Activated CD8-positive, alpha-beta T cell treated with anti-CD3 and anti-CD28 coated beads for 36 hours (primary cell): ENCODE data around the gene CDK5. TPM values are rescaled to one million over a fixed set of nuclear protein-coding genes. Genes with fewer than 3 reads are reported as not detected.

ENCODE experiments used
- ATAC-seq: fragments of 200-7000 bp; cut with Tn5 transposase; one replicate; pipeline ENCODE4 v1.10.0; 2021; ENCODE audit warnings: mild to moderate bottlenecking, moderate library complexity
- CTCF ChIA-PET: fragments of 350-600 bp; sonication (Branson Sonifier 250); formaldehyde crosslinking; loops from one replicate; lab custom pipeline; 2021; ENCODE audit warnings: antibody characterized with exemption; lab: Charles Lee
- POLR2A ChIA-PET: fragments of 350-600 bp; sonication (Branson Sonifier 250); formaldehyde crosslinking; loops from one replicate; lab custom pipeline; 2021; ENCODE audit warnings: antibody characterized with exemption; lab: Charles Lee
- DNase-seq: peaks from one replicate; pipeline ENCODE4 v3.0.0-alpha.2; 2020
- H3K27ac Mint-ChIP-seq: one replicate; pipeline ENCODE4 v1.8.0; 2021; ENCODE audit warnings: mild to moderate bottlenecking, mixed read lengths
- H3K27me3 Mint-ChIP-seq: one replicate; pipeline ENCODE4 v1.8.0; 2021; ENCODE audit warnings: mixed read lengths
- H3K36me3 Mint-ChIP-seq: one replicate; pipeline ENCODE4 v1.8.0; 2021; ENCODE audit warnings: low read depth, mixed read lengths
- H3K4me1 Mint-ChIP-seq: one replicate; pipeline ENCODE4 v1.8.0; 2021; ENCODE audit warnings: low read depth, mixed read lengths
- H3K4me3 Mint-ChIP-seq: one replicate; pipeline ENCODE4 v1.8.0; 2021; ENCODE audit warnings: mild to moderate bottlenecking, moderate library complexity, mixed read lengths
- H3K9me3 Mint-ChIP-seq: one replicate; pipeline ENCODE4 v1.8.0; 2021; ENCODE audit warnings: mixed read lengths
- intact Hi-C: fragments of 100-400 bp; cut with micrococcal nuclease; formaldehyde crosslinking; loops from one replicate; pipeline ENCODE4 v1.10.0; 2022
- total RNA-seq, 2 experiments: library from RNA; stranded (reverse); gene quantifications; one replicate each; pipeline ENCODE4 v1.2.3, GENCODE V29; 2021
- TF ChIP-seq, protein P1 (sequence below): fragments of 200-600 bp; IDR thresholded peaks from one replicate; pipeline ENCODE4 v1.8.0; 2022; ENCODE audit warnings: antibody characterized with exemption, mild to moderate bottlenecking

Gene CDK5
- total RNA-seq, 2 experiments from 2014 or later = 9.9 to 10.4 TPM

DNA sequence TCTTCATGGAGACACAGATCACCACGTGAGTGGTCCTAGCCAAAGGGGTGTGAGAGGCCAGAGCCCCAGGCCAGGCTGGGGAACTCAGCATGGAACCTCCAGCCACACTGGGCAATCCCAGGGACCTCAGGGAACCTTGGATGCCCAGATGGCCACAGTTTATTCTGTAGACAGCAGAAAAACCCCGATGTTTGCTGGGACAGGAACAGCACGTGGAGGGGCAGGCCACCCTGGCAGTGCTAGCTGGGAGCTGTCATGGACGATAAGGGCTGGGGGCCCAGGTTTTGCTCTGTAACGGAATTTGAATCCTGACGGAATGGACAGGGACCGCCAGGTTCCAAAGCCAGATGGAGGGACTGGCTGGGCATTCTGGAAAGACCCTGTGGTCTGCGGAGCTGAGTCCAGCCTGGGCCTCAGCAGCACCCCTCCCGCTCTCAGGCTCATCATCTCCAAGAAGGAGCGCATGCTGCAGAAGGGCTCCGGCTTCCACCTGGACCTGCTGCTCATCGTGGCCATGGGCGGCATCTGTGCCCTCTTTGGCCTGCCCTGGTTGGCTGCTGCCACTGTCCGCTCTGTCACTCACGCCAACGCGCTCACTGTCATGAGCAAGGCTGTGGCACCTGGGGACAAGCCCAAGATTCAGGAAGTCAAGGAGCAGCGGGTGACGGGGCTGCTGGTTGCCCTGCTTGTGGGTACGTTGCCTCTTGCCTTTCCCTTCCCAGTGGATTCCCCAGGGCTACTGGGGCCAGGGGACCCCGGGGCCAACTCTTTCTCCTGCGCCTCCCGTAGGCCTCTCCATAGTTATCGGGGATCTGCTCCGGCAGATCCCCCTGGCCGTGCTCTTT, 17.3 kb upstream of the CDK5 start:
- Mint-ChIP-seq H3K27ac (no peak overlapping the region), H3K36me3 (peaks cover 19% of the 10 kb centered on the region), H3K27me3 (no peaks in the 10 kb centered on the region), H3K4me1 (peaks cover 18% of the 10 kb centered on the region), H3K4me3 (no peak overlapping the region), H3K9me3 (no peaks in the 10 kb centered on the region)
- DNase-seq (no peak), ATAC-seq (no peak)
- TF ChIP-seq, protein P1, sequence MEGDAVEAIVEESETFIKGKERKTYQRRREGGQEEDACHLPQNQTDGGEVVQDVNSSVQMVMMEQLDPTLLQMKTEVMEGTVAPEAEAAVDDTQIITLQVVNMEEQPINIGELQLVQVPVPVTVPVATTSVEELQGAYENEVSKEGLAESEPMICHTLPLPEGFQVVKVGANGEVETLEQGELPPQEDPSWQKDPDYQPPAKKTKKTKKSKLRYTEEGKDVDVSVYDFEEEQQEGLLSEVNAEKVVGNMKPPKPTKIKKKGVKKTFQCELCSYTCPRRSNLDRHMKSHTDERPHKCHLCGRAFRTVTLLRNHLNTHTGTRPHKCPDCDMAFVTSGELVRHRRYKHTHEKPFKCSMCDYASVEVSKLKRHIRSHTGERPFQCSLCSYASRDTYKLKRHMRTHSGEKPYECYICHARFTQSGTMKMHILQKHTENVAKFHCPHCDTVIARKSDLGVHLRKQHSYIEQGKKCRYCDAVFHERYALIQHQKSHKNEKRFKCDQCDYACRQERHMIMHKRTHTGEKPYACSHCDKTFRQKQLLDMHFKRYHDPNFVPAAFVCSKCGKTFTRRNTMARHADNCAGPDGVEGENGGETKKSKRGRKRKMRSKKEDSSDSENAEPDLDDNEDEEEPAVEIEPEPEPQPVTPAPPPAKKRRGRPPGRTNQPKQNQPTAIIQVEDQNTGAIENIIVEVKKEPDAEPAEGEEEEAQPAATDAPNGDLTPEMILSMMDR = no peak
- ChIA-PET POLR2A (interaction anchor here (1.2 to 1.7 kb wide), 2 partner anchors 10 to 16 kb away, joined by 3 to 4 read pairs; no protein-coding TSS in a partner anchor), CTCF (interaction anchor here (1.1 kb wide), 1 partner anchor 20 kb away, joined by 3 read pairs; no protein-coding TSS in a partner anchor)
- intact Hi-C loops = no loop called here

DNA sequence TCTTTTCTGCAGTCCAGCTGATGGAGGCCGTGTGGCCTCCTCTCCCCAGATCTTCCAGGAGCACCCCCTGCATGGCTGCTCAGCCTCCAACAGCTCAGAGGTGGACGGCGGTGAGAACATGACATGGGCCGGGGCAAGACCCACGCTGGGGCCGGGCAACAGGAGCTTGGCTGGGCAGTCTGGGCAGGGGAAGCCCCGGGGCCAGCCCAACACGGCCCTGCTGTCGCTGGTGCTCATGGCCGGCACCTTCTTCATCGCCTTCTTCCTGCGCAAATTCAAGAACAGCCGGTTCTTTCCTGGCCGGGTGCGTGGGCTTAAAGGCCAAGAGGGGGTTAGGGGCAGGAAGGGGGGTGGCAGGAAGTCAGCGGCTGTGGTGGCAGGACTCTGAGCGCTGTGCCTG, 16.3 kb upstream of the CDK5 start:
- intact Hi-C loops = no loop called here
- Mint-ChIP-seq H3K36me3 (peaks cover 14% of the 10 kb centered on the region), H3K27me3 (no peaks in the 10 kb centered on the region), H3K9me3 (no peaks in the 10 kb centered on the region), H3K4me1 (peaks cover 12% of the 10 kb centered on the region), H3K4me3 (no peak overlapping the region), H3K27ac (peak overlapping the region; percentile 52)
- no peak for ATAC-seq
- no peak for DNase-seq
- TF ChIP-seq, protein P1 = no peak
- POLR2A ChIA-PET = interaction anchor here (1.2 kb wide), 1 partner anchor 15 kb away, joined by 3 read pairs; no protein-coding TSS in a partner anchor
- CTCF ChIA-PET = interaction anchor here (1.6 kb wide), 1 partner anchor 55 kb away, joined by 3 read pairs; no protein-coding TSS in a partner anchor

DNA sequence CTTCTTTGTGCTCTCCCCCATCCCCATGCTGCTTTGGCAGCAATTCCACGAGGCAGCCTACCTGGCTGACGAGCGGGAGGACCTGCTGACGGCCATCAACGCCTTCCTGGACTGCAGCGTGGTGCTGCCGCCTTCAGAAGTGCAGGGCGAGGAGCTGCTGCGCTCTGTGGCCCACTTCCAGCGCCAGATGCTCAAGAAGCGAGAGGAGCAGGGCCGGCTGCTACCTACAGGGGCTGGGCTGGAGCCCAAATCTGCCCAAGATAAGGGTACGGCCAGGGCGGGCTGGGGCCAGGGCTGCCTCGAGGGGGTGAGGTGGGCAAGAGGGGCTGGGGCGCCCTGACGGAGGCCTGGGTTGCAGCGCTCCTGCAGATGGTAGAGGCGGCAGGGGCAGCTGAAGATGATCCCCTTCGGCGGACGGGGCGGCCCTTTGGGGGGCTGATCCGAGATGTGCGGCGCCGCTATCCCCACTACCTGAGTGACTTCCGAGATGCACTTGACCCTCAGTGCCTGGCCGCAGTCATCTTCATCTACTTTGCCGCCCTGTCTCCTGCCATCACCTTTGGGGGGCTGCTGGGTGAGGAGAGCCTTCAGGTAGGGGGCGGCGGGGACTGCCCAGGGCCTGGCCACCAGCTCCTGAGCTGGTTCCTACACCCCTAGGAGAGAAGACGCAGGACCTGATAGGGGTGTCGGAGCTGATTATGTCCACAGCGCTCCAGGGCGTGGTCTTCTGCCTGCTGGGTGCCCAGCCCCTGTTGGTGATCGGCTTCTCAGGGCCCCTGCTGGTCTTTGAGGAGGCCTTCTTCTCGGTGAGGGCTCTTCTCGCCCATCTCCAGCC, 13.6 kb upstream of the CDK5 start:
- H3K27me3 Mint-ChIP-seq = no peaks in the 10 kb centered on the region
- CTCF ChIA-PET = no interaction called here
- intact Hi-C loops = no loop called here
- TF ChIP-seq, protein P1 = no peak
- DNase-seq (no peak), ATAC-seq (no peak)
- H3K4me3 Mint-ChIP-seq = no peak overlapping the region
- no peaks in the 10 kb centered on the region for H3K4me1 Mint-ChIP-seq
- no peak overlapping the region for H3K27ac Mint-ChIP-seq
- POLR2A ChIA-PET = no interaction called here
- H3K9me3 Mint-ChIP-seq = no peaks in the 10 kb centered on the region
- peaks cover 13% of the 10 kb centered on the region for H3K36me3 Mint-ChIP-seq

DNA sequence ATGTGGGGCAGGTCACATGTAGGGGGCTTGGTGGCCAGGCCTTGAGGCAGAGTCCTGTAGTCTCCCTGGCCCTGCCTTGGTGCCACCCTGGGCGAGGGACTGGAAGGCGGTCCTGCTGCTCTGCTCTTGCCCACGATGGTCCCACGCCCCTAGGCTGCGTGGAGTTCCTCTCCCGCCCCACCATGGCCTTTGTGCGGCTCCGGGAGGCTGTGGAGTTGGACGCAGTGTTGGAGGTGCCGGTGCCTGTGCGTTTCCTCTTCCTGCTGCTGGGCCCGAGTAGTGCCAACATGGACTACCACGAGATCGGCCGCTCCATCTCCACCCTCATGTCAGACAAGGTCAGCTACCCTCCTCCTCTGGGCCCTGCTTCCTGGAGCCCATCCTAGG, 12.9 kb upstream of the CDK5 start:
- DNase-seq (no peak), ATAC-seq (no peak)
- no peaks in the 10 kb centered on the region for H3K4me1 Mint-ChIP-seq
- H3K9me3 Mint-ChIP-seq = no peaks in the 10 kb centered on the region
- TF ChIP-seq, protein P1 = no peak
- ChIA-PET POLR2A (no interaction called here), CTCF (no interaction called here)
- peaks cover 10% of the 10 kb centered on the region for H3K36me3 Mint-ChIP-seq
- no peak overlapping the region for H3K4me3 Mint-ChIP-seq
- intact Hi-C loops = no loop called here
- H3K27ac Mint-ChIP-seq = no peak overlapping the region
- no peaks in the 10 kb centered on the region for H3K27me3 Mint-ChIP-seq
